Measurements from ENCODE around the gene LIPJ.

The LIPJ gene

DNA sequence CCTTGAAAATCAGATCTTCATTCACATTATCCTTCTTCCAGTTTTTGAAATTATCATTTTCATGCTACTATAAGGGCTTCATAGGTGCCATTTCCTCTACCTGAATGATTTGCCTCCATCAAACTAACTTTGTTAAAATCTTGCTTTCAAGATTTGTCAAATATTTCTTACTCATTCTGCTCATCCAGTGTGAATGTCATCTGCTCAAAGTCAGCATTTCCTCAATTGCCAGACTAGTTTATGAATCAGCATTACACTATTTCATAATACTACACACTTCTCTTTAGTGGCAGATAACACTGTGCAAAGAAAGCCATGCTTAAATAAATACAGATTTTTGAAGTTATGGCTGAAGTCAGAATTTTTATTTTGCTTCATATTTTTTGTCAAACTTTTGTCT, 56.4 kb downstream of the LIPJ start:
- Histone ChIP-seq H3K9me3 (ENCODE audit: control insufficient read depth, insufficient read depth, low read length) (peaks cover 7% of the 10 kb centered on the region; the same call in 1 of the 2 replicates), H3K27me3 (ENCODE audit: control insufficient read depth, insufficient read depth, low read length) (no peaks in the 10 kb centered on the region), H3K36me3 (ENCODE audit: control insufficient read depth, insufficient read depth, low read length) (no peaks in the 10 kb centered on the region), H3K4me1 (ENCODE audit: control insufficient read depth, insufficient read depth, low read length) (no peaks in the 10 kb centered on the region), H3K27ac (ENCODE audit: low read depth, low read length) (no peak overlapping the region), H3K4me3 (ENCODE audit: low read depth, low read length) (no peak overlapping the region), H3K9ac (ENCODE audit: low read depth, low read length) (no peak overlapping the region)

DNA sequence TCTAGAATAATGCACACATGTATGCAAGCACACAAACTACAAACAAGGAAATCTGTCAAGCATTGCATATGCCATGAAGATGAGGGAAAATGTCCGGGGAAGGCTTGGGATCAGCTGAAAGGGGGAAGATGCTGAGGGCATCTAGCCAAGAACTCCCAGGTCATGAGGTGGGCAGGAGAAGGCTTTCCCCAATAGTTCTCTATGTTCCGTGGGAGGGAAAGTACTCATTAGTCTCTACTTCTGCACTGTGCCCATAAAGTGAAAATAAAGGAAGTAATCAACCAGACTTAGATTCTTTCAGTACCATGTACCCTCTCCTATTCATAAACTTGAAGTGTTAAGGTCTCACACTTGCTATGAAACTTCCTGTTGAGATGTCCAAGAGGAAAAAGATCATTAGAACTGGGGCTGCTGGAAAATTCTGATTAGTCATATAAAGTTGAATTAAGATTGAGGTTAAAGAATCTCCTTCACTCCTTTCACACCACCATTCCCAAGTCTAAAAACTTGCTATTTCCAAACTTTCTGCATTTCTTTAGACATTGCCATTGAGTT, 60.6 kb downstream of the LIPJ start:
- H3K9ac ChIP-seq (ENCODE audit: low read depth, low read length), result no peak overlapping the region
- no peaks in the 10 kb centered on the region for H3K36me3 ChIP-seq (ENCODE audit: control insufficient read depth, insufficient read depth, low read length)
- H3K4me1 ChIP-seq (ENCODE audit: control insufficient read depth, insufficient read depth, low read length), result no peaks in the 10 kb centered on the region
- no peak overlapping the region for H3K4me3 ChIP-seq (ENCODE audit: low read depth, low read length)
- H3K9me3 ChIP-seq (ENCODE audit: control insufficient read depth, insufficient read depth, low read length), result no peaks in the 10 kb centered on the region
- H3K27me3 ChIP-seq (ENCODE audit: control insufficient read depth, insufficient read depth, low read length), result no peaks in the 10 kb centered on the region
- no peak overlapping the region for H3K27ac ChIP-seq (ENCODE audit: low read depth, low read length)

DNA sequence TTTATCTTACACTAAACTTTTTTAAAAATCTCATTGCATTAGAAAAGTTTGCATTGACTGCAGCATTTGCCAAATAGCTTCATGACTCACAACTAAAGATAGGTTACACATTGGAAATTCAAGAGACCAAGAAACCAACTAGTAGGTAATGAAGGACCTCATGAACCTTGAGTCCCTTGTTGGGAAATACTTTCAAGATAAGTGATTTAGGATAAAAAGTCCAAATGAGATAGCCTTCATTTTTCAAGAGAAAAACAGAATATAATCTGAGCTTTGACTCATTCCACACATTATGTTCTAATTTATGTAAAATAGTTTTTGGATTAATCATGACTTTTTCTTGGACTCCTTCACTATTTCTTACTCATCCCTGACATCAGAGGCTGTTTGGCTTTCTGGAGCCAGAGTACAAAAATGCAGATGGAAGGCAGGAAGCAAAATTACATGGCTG, 64.6 kb downstream of the LIPJ start:
- H3K4me3 ChIP-seq (ENCODE audit: low read depth, low read length), result no peak overlapping the region
- H3K27me3 ChIP-seq (ENCODE audit: control insufficient read depth, insufficient read depth, low read length), result no peaks in the 10 kb centered on the region
- no peak overlapping the region for H3K27ac ChIP-seq (ENCODE audit: low read depth, low read length)
- no peaks in the 10 kb centered on the region for H3K4me1 ChIP-seq (ENCODE audit: control insufficient read depth, insufficient read depth, low read length)
- no peaks in the 10 kb centered on the region for H3K9me3 ChIP-seq (ENCODE audit: control insufficient read depth, insufficient read depth, low read length)
- no peak overlapping the region for H3K9ac ChIP-seq (ENCODE audit: low read depth, low read length)
- no peaks in the 10 kb centered on the region for H3K36me3 ChIP-seq (ENCODE audit: control insufficient read depth, insufficient read depth, low read length)

DNA sequence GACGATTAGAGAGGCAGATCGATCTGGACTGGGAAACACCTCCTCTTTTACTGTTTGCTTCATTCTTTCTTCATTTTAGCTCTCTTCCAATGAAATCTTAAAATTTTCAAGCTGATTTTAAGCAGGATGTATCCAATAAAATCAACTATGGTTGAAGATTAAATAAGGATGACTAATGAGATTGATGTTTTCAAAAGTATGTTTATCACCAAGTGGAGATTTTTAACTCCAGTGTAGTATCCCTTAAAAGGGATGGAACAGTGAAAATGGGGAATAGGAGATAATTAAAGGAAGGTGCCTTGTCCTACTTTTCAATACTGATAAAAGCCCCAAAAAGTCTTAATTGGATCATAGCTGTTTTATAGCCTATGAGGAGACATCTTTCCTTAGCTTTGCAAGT, 66.1 kb downstream of the LIPJ start:
- H3K27me3 ChIP-seq (ENCODE audit: control insufficient read depth, insufficient read depth, low read length), result no peaks in the 10 kb centered on the region
- no peak overlapping the region for H3K4me3 ChIP-seq (ENCODE audit: low read depth, low read length)
- H3K9me3 ChIP-seq (ENCODE audit: control insufficient read depth, insufficient read depth, low read length), result no peaks in the 10 kb centered on the region
- no peak overlapping the region for H3K9ac ChIP-seq (ENCODE audit: low read depth, low read length)
- no peaks in the 10 kb centered on the region for H3K36me3 ChIP-seq (ENCODE audit: control insufficient read depth, insufficient read depth, low read length)
- no peak overlapping the region for H3K27ac ChIP-seq (ENCODE audit: low read depth, low read length)
- no peaks in the 10 kb centered on the region for H3K4me1 ChIP-seq (ENCODE audit: control insufficient read depth, insufficient read depth, low read length)
